PFSK-1 (cell line): ENCODE data around the gene RNPEPL1.

Source experiments
- FOXP2 ChIP-seq: optimal IDR thresholded peaks from 2 replicates; pipeline ENCODE3; 2011; ENCODE audit warnings: borderline replicate concordance, control low read depth, inconsistent platforms; ENCODE audit not compliant: insufficient read depth; ENCODE audit errors: extremely low read length, extremely low read depth
- POLR2AphosphoS5 ChIP-seq: IDR thresholded peaks from 2 replicates; pipeline ENCODE4 v1.6.1; 2012; ENCODE audit warnings: low read depth, mild to moderate bottlenecking, control low read depth, low read length, moderate library complexity
- SIN3A ChIP-seq: IDR thresholded peaks from 2 replicates; pipeline ENCODE4 v1.6.1; 2012; ENCODE audit warnings: mild to moderate bottlenecking, low read length, moderate library complexity, borderline replicate concordance; ENCODE audit not compliant: insufficient read depth
- TAF1 ChIP-seq: IDR thresholded peaks from 2 replicates; pipeline ENCODE4 v1.6.1; 2012; ENCODE audit warnings: low read length, control low read depth, borderline replicate concordance; ENCODE audit not compliant: insufficient read depth
- TF ChIP-seq, protein P1 (sequence below), 2 experiments: IDR thresholded peaks; 2 replicates each; pipeline versions ENCODE4 v1.6.1 to v1.8.0; 2011 to 2012; ENCODE audit warnings: low read depth in 2 of 2, low read length in 2 of 2, control low read depth in 1 of 2, inconsistent platforms in 1 of 2, mild to moderate bottlenecking in 1 of 2, moderate library complexity in 1 of 2; ENCODE audit not compliant: insufficient read depth in 1 of 2

DNA sequence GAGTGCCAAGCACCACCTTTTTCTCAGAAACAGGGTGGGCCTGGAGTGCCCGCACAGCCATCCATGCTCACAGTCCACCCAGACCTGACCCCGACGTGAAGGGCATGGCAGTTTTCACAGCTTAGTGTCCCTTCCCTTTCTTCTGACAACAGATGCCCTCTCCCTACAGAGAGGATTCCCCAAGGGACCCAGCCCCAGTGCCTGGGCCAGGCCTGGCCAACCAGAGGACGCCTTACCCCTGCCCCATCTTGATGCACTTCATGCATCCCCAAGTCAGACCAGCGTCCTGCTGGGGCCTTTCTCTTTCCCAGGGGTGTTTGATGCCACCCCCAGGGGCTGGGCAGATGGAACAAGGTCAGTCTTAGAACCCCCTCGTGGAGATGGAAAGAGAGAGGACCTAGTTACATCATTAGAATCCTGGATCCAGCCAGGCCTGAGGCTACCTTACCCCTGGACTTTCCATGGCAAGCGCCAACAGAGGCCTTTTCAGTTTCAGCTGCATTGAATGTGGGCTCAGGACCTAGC is 14.3 kb upstream of the RNPEPL1 start:
- TF ChIP-seq TAF1 = no peak
- no peak for TF ChIP-seq POLR2AphosphoS5
- TF ChIP-seq, protein P1, sequence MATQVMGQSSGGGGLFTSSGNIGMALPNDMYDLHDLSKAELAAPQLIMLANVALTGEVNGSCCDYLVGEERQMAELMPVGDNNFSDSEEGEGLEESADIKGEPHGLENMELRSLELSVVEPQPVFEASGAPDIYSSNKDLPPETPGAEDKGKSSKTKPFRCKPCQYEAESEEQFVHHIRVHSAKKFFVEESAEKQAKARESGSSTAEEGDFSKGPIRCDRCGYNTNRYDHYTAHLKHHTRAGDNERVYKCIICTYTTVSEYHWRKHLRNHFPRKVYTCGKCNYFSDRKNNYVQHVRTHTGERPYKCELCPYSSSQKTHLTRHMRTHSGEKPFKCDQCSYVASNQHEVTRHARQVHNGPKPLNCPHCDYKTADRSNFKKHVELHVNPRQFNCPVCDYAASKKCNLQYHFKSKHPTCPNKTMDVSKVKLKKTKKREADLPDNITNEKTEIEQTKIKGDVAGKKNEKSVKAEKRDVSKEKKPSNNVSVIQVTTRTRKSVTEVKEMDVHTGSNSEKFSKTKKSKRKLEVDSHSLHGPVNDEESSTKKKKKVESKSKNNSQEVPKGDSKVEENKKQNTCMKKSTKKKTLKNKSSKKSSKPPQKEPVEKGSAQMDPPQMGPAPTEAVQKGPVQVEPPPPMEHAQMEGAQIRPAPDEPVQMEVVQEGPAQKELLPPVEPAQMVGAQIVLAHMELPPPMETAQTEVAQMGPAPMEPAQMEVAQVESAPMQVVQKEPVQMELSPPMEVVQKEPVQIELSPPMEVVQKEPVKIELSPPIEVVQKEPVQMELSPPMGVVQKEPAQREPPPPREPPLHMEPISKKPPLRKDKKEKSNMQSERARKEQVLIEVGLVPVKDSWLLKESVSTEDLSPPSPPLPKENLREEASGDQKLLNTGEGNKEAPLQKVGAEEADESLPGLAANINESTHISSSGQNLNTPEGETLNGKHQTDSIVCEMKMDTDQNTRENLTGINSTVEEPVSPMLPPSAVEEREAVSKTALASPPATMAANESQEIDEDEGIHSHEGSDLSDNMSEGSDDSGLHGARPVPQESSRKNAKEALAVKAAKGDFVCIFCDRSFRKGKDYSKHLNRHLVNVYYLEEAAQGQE (IDR thresholded peaks at IDR 0.05; ENCODE audit: insufficient read depth in 1 of 2, low read depth in 2 of 2, low read length in 2 of 2) = no peak
- no peak for TF ChIP-seq SIN3A
- no peak for TF ChIP-seq FOXP2
